ENCODE results near the gene B3GAT1. TPM values are rescaled to one million over a fixed set of nuclear protein-coding genes. Genes with fewer than 3 reads are reported as not detected.

B3GAT1 gene
- total RNA-seq, 2 donors from 2014 or later, result 0.16 TPM; not detected in 1

DNA sequence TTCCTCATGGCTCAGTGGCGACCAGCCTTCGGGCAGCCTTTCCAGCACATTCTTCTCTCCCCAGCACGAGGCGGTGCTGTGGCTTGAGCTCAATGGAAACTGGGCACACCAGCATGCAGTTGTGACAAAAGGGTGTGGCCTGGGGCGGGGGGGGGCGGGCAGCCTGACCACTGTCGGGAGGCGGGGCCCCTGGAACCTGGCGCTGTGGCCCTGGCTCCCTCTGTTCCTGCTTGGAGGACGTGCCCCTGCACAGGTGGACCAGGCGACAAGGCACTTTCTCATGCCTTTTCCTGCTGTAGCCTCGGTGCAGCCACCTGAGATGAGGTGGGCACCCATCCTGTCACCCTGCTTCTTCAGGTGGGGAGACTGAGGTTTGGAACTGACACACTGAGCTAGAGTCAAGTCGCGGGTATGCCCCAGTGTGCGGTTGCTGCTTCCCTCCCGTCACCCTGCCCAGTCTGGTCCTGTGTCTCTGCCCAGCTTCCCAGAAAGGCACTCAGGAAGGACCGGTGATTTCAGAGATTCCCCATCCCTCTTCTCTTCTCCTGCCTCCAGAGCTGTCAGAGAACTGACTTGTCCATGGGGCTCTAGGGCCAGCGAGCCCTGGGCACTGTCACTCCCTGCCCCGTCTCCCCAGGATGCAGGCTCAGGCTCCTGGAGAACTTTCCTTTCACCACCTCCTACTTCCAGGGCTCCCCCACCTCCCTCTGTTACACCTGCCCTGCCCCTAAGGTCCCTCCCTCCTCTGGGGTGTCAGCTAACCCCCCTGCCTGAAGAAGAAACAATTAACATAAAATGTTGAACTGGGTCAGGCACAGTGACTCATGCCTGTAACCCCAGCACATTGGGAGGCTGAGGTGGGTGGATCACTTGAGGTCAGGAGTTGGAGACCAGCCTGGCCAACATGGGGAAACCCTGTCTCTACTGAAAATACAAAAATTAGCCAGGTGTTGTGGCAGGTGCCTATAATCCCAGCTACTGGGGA is 9.9 kb downstream of the B3GAT1 start:
- H3K27ac ChIP-seq, result no peak overlapping the region
- no peak overlapping the region for H3K4me3 ChIP-seq
- TF ChIP-seq, protein P1, sequence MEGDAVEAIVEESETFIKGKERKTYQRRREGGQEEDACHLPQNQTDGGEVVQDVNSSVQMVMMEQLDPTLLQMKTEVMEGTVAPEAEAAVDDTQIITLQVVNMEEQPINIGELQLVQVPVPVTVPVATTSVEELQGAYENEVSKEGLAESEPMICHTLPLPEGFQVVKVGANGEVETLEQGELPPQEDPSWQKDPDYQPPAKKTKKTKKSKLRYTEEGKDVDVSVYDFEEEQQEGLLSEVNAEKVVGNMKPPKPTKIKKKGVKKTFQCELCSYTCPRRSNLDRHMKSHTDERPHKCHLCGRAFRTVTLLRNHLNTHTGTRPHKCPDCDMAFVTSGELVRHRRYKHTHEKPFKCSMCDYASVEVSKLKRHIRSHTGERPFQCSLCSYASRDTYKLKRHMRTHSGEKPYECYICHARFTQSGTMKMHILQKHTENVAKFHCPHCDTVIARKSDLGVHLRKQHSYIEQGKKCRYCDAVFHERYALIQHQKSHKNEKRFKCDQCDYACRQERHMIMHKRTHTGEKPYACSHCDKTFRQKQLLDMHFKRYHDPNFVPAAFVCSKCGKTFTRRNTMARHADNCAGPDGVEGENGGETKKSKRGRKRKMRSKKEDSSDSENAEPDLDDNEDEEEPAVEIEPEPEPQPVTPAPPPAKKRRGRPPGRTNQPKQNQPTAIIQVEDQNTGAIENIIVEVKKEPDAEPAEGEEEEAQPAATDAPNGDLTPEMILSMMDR (IDR thresholded peaks at IDR 0.05), result no peak
- H3K4me1 ChIP-seq, result no peaks in the 10 kb centered on the region
- no peaks in the 10 kb centered on the region for H3K36me3 ChIP-seq
- no peaks in the 10 kb centered on the region for H3K9me3 ChIP-seq
- no peak for DNase-seq (ENCODE audit: low spot score)
- no peaks in the 10 kb centered on the region for H3K27me3 ChIP-seq

DNA sequence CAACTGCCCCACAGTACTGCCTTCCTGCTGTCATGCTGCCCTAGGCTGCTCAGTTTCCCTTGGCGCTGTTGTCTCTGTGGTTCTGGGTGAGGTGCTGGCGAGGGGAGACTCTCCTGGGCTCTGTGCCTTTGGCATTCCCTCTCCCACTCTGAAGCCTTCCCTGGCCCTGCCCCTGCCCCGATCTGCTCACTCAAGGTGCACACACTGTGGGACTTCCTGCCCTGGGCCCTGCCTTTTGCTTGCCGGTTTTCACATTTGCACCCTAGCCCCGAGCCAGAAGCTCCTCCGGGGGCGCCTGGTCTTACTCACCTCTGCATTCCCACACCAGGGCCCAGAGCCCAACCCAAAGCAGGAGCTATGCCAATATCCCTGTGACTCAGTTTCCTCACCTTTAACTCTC is 12.0 kb downstream of the B3GAT1 start:
- no peaks in the 10 kb centered on the region for H3K27me3 ChIP-seq

DNA sequence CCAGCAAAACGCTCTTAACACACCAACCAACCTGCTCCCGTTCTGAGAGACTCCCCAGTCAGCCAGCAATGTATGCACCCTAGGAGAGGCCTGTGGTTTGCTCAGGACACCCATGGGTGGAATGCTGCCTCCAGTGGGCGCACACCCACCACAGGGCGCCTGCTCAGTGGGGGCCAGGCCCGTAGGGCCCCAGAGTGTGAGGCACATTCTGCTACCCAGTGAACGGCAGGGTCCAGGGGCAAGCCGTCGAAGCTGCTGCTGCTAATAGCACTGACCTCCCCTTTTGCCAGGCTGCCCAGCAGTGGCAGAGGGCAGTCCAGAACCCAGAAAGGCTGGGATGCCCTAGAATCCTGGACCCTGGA is 12.8 kb downstream of the B3GAT1 start:
- no peaks in the 10 kb centered on the region for H3K9me3 ChIP-seq
- no peaks in the 10 kb centered on the region for H3K27me3 ChIP-seq
- H3K27ac ChIP-seq, result no peak overlapping the region
- TF ChIP-seq, protein P1 (IDR thresholded peaks at IDR 0.05), result no peak
- no peak for DNase-seq (ENCODE audit: low spot score)
- no peaks in the 10 kb centered on the region for H3K36me3 ChIP-seq
- H3K4me1 ChIP-seq, result no peaks in the 10 kb centered on the region
- H3K4me3 ChIP-seq, result no peak overlapping the region

More for the DNA sequence above, 12.0 kb downstream of the B3GAT1 start:
- TF ChIP-seq, protein P1 (IDR thresholded peaks at IDR 0.05), result no peak
- H3K36me3 ChIP-seq, result no peaks in the 10 kb centered on the region
- DNase-seq (ENCODE audit: low spot score), result no peak
- H3K9me3 ChIP-seq, result no peaks in the 10 kb centered on the region
- no peak overlapping the region for H3K27ac ChIP-seq
- no peaks in the 10 kb centered on the region for H3K4me1 ChIP-seq
- no peak overlapping the region for H3K4me3 ChIP-seq

DNA sequence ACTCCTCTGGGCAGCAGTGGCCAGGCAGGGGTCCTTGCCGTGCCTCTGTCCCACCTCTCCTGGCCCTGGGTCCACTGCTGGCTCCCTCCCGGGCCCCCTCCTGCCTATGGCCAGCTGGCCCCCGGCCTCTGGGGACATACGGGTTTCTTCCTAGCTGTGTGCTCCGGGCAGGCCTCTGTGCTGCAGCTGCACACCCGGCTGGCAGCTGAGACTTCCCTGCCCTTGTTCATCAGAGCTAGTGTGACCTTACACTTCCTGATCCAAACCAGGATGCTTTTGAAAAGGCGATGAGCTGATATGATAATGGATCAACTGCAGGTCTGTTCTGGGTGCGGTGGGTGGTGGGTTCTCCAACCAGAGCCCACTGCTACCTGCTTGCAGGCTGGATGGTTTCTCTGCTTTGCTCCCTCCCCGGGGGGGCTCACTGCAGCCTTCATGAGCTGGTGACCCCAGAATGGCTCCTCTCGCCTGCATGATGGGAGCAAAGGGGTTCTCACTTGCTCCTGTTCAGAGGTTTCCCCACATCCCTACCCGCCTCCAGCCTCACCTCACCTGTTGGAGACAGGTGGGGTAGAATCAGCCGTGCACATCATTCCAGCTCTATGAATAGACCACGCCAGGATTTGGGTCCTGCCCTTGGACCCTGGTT is 13.3 kb downstream of the B3GAT1 start:
- Histone ChIP-seq H3K9me3 (no peaks in the 10 kb centered on the region), H3K27ac (no peak overlapping the region), H3K27me3 (no peaks in the 10 kb centered on the region), H3K4me1 (no peaks in the 10 kb centered on the region), H3K36me3 (no peaks in the 10 kb centered on the region), H3K4me3 (no peak overlapping the region)
- DNase-seq (ENCODE audit: low spot score), result no peak
- TF ChIP-seq, protein P1 (IDR thresholded peaks at IDR 0.05), result no peak

DNA sequence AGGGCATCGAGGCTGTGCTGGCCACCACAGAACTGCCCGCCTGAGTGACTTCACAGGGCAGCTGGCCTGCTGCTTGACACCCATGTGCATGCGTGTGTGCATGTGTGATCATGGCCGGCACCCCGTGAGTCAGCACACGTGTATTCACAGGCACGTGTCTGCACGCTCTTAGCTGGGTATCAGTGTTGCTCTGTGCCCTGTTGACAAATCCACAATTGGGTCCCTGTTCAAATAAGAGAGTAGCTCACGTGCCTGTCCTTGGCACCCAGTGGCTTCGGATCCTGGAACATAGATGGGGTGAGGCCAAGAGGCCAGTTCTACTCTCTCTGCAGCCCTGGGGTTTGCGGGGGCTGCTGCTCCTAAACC is 14.0 kb downstream of the B3GAT1 start:
- TF ChIP-seq, protein P1 (IDR thresholded peaks at IDR 0.05), result no peak
- no peaks in the 10 kb centered on the region for H3K27me3 ChIP-seq

More for the DNA sequence above, 14.0 kb downstream of the B3GAT1 start:
- no peaks in the 10 kb centered on the region for H3K9me3 ChIP-seq
- H3K36me3 ChIP-seq, result no peaks in the 10 kb centered on the region
- no peak overlapping the region for H3K27ac ChIP-seq
- DNase-seq (ENCODE audit: low spot score), result no peak
- no peaks in the 10 kb centered on the region for H3K4me1 ChIP-seq
- no peak overlapping the region for H3K4me3 ChIP-seq

Measured in right atrium auricular region (tissue), 2 donors.